Retinal pigment epithelial cell (primary cell): Measurements from ENCODE around the gene PRKCG.

Experiments
- DNase-seq: peaks from one replicate; pipeline ENCODE4 v3.0.0-alpha.2; 2010; ENCODE audit warnings: low read depth
- H3K4me3 ChIP-seq: 2 replicates; pipeline ENCODE4 v1.5.1; 2011; ENCODE audit warnings: mild to moderate bottlenecking, low read length, control low read depth, moderate library complexity
- CTCF ChIP-seq: conservative IDR thresholded peaks from 2 replicates; pipeline ENCODE4 v1.5.1; 2011; ENCODE audit warnings: low read depth, low read length, control low read depth, inconsistent platforms

The PRKCG gene

GRCh38 chr19:53875602-53876325 lies 6.2 kb upstream of the PRKCG start:
- TF ChIP-seq CTCF = no peak
- no peak overlapping the region for H3K4me3 ChIP-seq
- no peak for DNase-seq

GRCh38 chr19:53876651-53877224 lies 5.3 kb upstream of the PRKCG start:
- no peak overlapping the region for H3K4me3 ChIP-seq
- no peak for DNase-seq
- no peak for TF ChIP-seq CTCF

- no peak for DNase-seq
- no peak for TF ChIP-seq CTCF
These were observed 4.6 kb upstream of the PRKCG start for GRCh38 chr19:53877361-53877766.

GRCh38 chr19:53878776-53879139 lies 3.2 kb upstream of the PRKCG start:
- DNase-seq = no peak
- H3K4me3 ChIP-seq = peak overlapping the region; percentile 80
- TF ChIP-seq CTCF = no peak

More at GRCh38 chr19:53877361-53877766, 4.6 kb upstream of the PRKCG start:
- H3K4me3 ChIP-seq = no peak overlapping the region

GRCh38 chr19:53879140-53880081 lies 2.6 kb upstream of the PRKCG start:
- no peak for TF ChIP-seq CTCF
- peak overlapping the region; percentile 80 for H3K4me3 ChIP-seq
- DNase-seq = peak; percentile 58

- no peak for TF ChIP-seq CTCF
- DNase-seq = no peak
- H3K4me3 ChIP-seq = no peak overlapping the region
These were observed 1.1 kb upstream of the PRKCG start for GRCh38 chr19:53880711-53881481.
